A204.1 (cell line): ENCODE data around the gene RAB1B.

Source experiments
- FAIRE-seq: peaks from 2 replicates; lab custom pipeline; 2012; peaks lifted over from hg19 to GRCh38; lab: Jason Lieb, UNC

The RAB1B gene

GRCh38 chr11:66324664-66325063 is 56.2 kb downstream of the RAB1B start:
- no peak for FAIRE-seq

- FAIRE-seq, result no peak
Measured at GRCh38 chr11:66325263-66325671, 56.8 kb downstream of the RAB1B start.

GRCh38 chr11:66326261-66327111 is 58.0 kb downstream of the RAB1B start:
- no peak for FAIRE-seq
